Thoracic aorta (tissue), 2 donors: ENCODE data around the gene COL13A1. TPM values are rescaled to one million over a fixed set of nuclear protein-coding genes. Genes with fewer than 3 reads are reported as not detected.

Experiments used
- ATAC-seq: fragments of 150-250 bp; one replicate; pipeline ENCODE4 v1.8.0; 2017; ENCODE audit warnings: low read depth; ENCODE audit not compliant: insufficient number of reproducible peaks, low FRiP score
- DNase-seq: peaks from one replicate; pipeline ENCODE4 v3.0.0-alpha.2; 2020; ENCODE audit warnings: low spot score
- H3K27ac ChIP-seq, 2 donors: fragments of 200-600 bp; sonication (generic); 1 replicate in 1 of 2; 2 replicates in 1 of 2; pipeline ENCODE4 v1.5.1; 2016; ENCODE audit warnings: mild to moderate bottlenecking in 2 of 2, moderate library complexity in 2 of 2
- H3K27me3 ChIP-seq: fragments of 200-600 bp; sonication (generic); replicated peaks from 2 replicates; pipeline ENCODE4 v1.6.0; 2016; ENCODE audit warnings: mild to moderate bottlenecking; ENCODE audit not compliant: insufficient read depth
- H3K36me3 ChIP-seq: fragments of 200-600 bp; sonication (generic); one replicate; pipeline ENCODE4 v1.5.1; 2016
- H3K4me1 ChIP-seq, 2 donors: fragments of 200-600 bp; sonication (generic); 1 replicate in 1 of 2; 2 replicates in 1 of 2; pipeline versions ENCODE4 v1.5.1 to v1.6.0; 2016; ENCODE audit warnings: low read depth in 2 of 2, mild to moderate bottlenecking in 1 of 2; ENCODE audit not compliant: control insufficient read depth in 1 of 2
- H3K4me3 ChIP-seq: fragments of 200-600 bp; sonication (generic); 2 replicates; pipeline ENCODE4 v1.5.1; 2016; ENCODE audit warnings: mild to moderate bottlenecking
- H3K9me3 ChIP-seq: fragments of 200-600 bp; sonication (generic); 2 replicates; pipeline ENCODE4 v1.5.1; 2016
- CTCF ChIP-seq: fragments of 200-600 bp; sonication (generic); IDR thresholded peaks from one replicate; pipeline ENCODE4 v1.5.1; 2019; ENCODE audit warnings: antibody characterized with exemption
- total RNA-seq, 2 donors: library from RNA; depleted of rRNA; stranded (reverse); fragments of >200 nt; gene quantifications; one replicate each; pipeline versions ENCODE4 v1.1.0 to v1.2.3, GENCODE V29; 2016

Gene COL13A1
- total RNA-seq, 2 donors from 2014 or later = 23.1 to 34.1 TPM

- Histone ChIP-seq H3K27me3 (no peaks in the 10 kb centered on the region), H3K27ac (no peak overlapping the region), H3K4me1 (peaks cover 0 to 9% of the 10 kb centered on the region in 2 donors), H3K4me3 (no peak overlapping the region), H3K36me3 (no peaks in the 10 kb centered on the region), H3K9me3 (no peaks in the 10 kb centered on the region)
- no peak for ATAC-seq
- no peak for TF ChIP-seq CTCF
- DNase-seq = no peak
Measured at GRCh38 chr10:69847458-69847857, 45.8 kb downstream of the COL13A1 start.

- Histone ChIP-seq H3K4me3 (no peak overlapping the region), H3K27ac (no peak overlapping the region)
Measured at GRCh38 chr10:69847883-69848282, 46.2 kb downstream of the COL13A1 start.

GRCh38 chr10:69848454-69848853 lies 46.7 kb downstream of the COL13A1 start:
- Histone ChIP-seq H3K27ac (no peak overlapping the region), H3K36me3 (no peaks in the 10 kb centered on the region), H3K27me3 (no peaks in the 10 kb centered on the region), H3K4me1 (peaks cover 0 to 9% of the 10 kb centered on the region in 2 donors), H3K9me3 (no peaks in the 10 kb centered on the region), H3K4me3 (no peak overlapping the region)
- ATAC-seq (no peak), DNase-seq (no peak)
- no peak for TF ChIP-seq CTCF

More at GRCh38 chr10:69847883-69848282, 46.2 kb downstream of the COL13A1 start:
- ATAC-seq (no peak), DNase-seq (no peak)
- no peak for TF ChIP-seq CTCF
- Histone ChIP-seq H3K36me3 (no peaks in the 10 kb centered on the region), H3K4me1 (peaks cover 0 to 9% of the 10 kb centered on the region in 2 donors), H3K9me3 (no peaks in the 10 kb centered on the region), H3K27me3 (no peaks in the 10 kb centered on the region)

- no peak overlapping the region for H3K4me3 ChIP-seq
- H3K4me1 ChIP-seq = peaks cover 0 to 16% of the 10 kb centered on the region in 2 donors
- H3K36me3 ChIP-seq = no peaks in the 10 kb centered on the region
- TF ChIP-seq CTCF = no peak
- DNase-seq = no peak
- no peaks in the 10 kb centered on the region for H3K27me3 ChIP-seq
- no peaks in the 10 kb centered on the region for H3K9me3 ChIP-seq
- no peak for ATAC-seq
- H3K27ac ChIP-seq = no peak overlapping the region
Measured at GRCh38 chr10:69849825-69850224, 48.1 kb downstream of the COL13A1 start.

GRCh38 chr10:69850440-69850839 lies 48.7 kb downstream of the COL13A1 start:
- DNase-seq (no peak), ATAC-seq (no peak)
- no peak for TF ChIP-seq CTCF
- Histone ChIP-seq H3K4me1 (peaks cover 0 to 15% of the 10 kb centered on the region in 2 donors), H3K27ac (no peak overlapping the region), H3K27me3 (no peaks in the 10 kb centered on the region), H3K4me3 (no peak overlapping the region), H3K9me3 (no peaks in the 10 kb centered on the region), H3K36me3 (no peaks in the 10 kb centered on the region)
